Lower lobe of right lung (tissue), 2 donors: Measurements from ENCODE around the gene POU2AF2. TPM values are rescaled to one million over a fixed set of nuclear protein-coding genes. Genes with fewer than 3 reads are reported as not detected.

Experiments used
- ATAC-seq, 2 donors: fragments of 200-7000 bp; cut with Tn5 transposase; one replicate each; pipeline ENCODE4 v1.9.1; 2020 to 2022; ENCODE audit warnings: mild to moderate bottlenecking in 2 of 2, moderate library complexity in 2 of 2
- DNase-seq: peaks from one replicate; pipeline ENCODE4 v3.0.0-alpha.2; 2020
- H3K27ac ChIP-seq: fragments of 200-600 bp; one replicate; pipeline ENCODE4 v1.8.0; 2022
- H3K27me3 ChIP-seq: fragments of 200-600 bp; one replicate; pipeline ENCODE4 v1.8.0; 2022; ENCODE audit warnings: low read depth
- H3K36me3 ChIP-seq: fragments of 200-600 bp; one replicate; pipeline ENCODE4 v1.8.0; 2022; ENCODE audit warnings: mild to moderate bottlenecking
- H3K4me1 ChIP-seq: fragments of 200-600 bp; one replicate; pipeline ENCODE4 v1.8.0; 2022
- H3K4me3 ChIP-seq: fragments of 200-600 bp; one replicate; pipeline ENCODE4 v1.8.0; 2022; ENCODE audit warnings: mild to moderate bottlenecking
- H3K9me3 ChIP-seq: fragments of 200-600 bp; one replicate; pipeline ENCODE4 v1.8.0; 2022
- CTCF ChIP-seq: fragments of 200-600 bp; IDR thresholded peaks from one replicate; pipeline ENCODE4 v1.8.0; 2022; ENCODE audit warnings: antibody characterized with exemption, mild to moderate bottlenecking
- intact Hi-C: fragments of 100-400 bp; cut with DNase I; formaldehyde crosslinking; loops from one replicate; pipeline ENCODE4 v1.11.0; 2022
- total RNA-seq: library from RNA; stranded (reverse); fragmentation: NEBNext Ultra II Directional; extraction: Animal tissue kit (Norgen Biotek cat#: 25700); gene quantifications from one replicate; pipeline ENCODE4 v1.2.1, GENCODE V29; 2021
- donor health status: DM: no; HTN: yes; CAD: no; lungs with severe emphysema.

The POU2AF2 gene
- total RNA-seq, 1 donor from 2014 or later: not detected

GRCh38 chr11:111225881-111226280, 19.6 kb upstream of the POU2AF2 start:
- intact Hi-C loops: no loop called here
- no peak overlapping the region for H3K4me3 ChIP-seq
- peaks cover 2% of the 10 kb centered on the region for H3K4me1 ChIP-seq
- ATAC-seq (no peak), DNase-seq (no peak)
- TF ChIP-seq CTCF: no peak
- peaks cover 5% of the 10 kb centered on the region for H3K9me3 ChIP-seq
- no peak overlapping the region for H3K27ac ChIP-seq
- H3K27me3 ChIP-seq: no peaks in the 10 kb centered on the region
- H3K36me3 ChIP-seq: no peaks in the 10 kb centered on the region

DNA sequence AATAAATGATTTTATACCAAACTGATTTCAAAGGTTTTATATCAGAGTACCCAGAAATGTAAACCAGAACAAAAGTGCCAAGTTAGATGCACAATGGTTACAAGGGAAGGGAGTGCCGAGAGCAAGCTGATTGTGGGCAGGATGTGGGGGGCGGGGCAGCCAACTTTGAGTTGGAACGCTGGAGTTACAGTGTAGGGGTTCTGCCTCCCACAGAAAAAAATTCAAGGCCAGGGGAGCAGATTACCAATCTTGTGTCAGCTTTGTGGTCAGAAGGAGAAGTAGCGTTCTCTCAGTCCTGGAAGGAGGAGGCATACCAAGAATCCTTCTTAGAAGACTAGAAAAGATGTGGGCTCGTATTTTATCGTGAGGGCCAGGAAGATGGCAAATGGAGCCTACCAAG, 15.9 kb upstream of the POU2AF2 start:
- no peak for ATAC-seq
- DNase-seq: no peak
- no peak for TF ChIP-seq CTCF
- Histone ChIP-seq H3K4me3 (no peak overlapping the region), H3K27me3 (no peaks in the 10 kb centered on the region), H3K27ac (no peak overlapping the region), H3K9me3 (peaks cover 5% of the 10 kb centered on the region), H3K4me1 (peaks cover 11% of the 10 kb centered on the region), H3K36me3 (no peaks in the 10 kb centered on the region)
- intact Hi-C loops: no loop called here

GRCh38 chr11:111230122-111230465, 15.4 kb upstream of the POU2AF2 start:
- no peaks in the 10 kb centered on the region for H3K27me3 ChIP-seq
- intact Hi-C loops: no loop called here
- TF ChIP-seq CTCF: no peak
- peaks cover 2% of the 10 kb centered on the region for H3K9me3 ChIP-seq
- peak overlapping the region; percentile 57 for H3K4me3 ChIP-seq
- peak overlapping the region; percentile 56 for H3K27ac ChIP-seq
- ATAC-seq (peak; percentile 31 to 46), DNase-seq (no peak)
- H3K4me1 ChIP-seq: peaks cover 11% of the 10 kb centered on the region
- no peaks in the 10 kb centered on the region for H3K36me3 ChIP-seq

- Histone ChIP-seq H3K9me3 (no peaks in the 10 kb centered on the region), H3K36me3 (no peaks in the 10 kb centered on the region), H3K27me3 (no peaks in the 10 kb centered on the region), H3K4me3 (no peak overlapping the region), H3K27ac (no peak overlapping the region), H3K4me1 (peaks cover 11% of the 10 kb centered on the region)
- no peak for TF ChIP-seq CTCF
- intact Hi-C loops: no loop called here
- peak; percentile 58 to 64 for ATAC-seq
- no peak for DNase-seq
Observed at GRCh38 chr11:111231836-111232235, 13.7 kb upstream of the POU2AF2 start.

DNA sequence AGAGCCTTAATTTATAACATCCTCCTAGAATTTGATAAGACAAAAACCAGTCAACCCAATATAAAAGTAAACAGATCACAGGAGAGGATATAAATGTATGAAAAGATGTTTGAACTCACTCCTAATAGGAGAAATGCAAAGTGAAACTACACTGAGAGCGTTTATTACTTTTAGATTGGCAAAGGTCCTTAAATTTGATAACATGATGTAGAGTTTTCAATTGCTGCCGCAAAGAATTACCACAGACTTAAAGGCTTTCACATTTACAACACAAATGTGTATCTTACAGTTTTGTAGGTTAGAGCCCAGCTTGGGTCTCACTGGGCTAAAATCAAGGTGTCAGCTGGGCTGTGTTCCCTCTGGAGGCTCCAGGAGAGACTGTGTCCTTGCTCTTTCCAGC, 9.1 kb upstream of the POU2AF2 start:
- peaks cover 4% of the 10 kb centered on the region for H3K4me1 ChIP-seq
- intact Hi-C loops: no loop called here
- H3K4me3 ChIP-seq: peak overlapping the region; percentile 3
- H3K9me3 ChIP-seq: no peaks in the 10 kb centered on the region
- no peak for DNase-seq
- no peaks in the 10 kb centered on the region for H3K36me3 ChIP-seq
- no peaks in the 10 kb centered on the region for H3K27me3 ChIP-seq
- H3K27ac ChIP-seq: no peak overlapping the region
- ATAC-seq: no peak
- no peak for TF ChIP-seq CTCF

GRCh38 chr11:111237926-111238325, 7.6 kb upstream of the POU2AF2 start:
- intact Hi-C loops: no loop called here
- no peaks in the 10 kb centered on the region for H3K9me3 ChIP-seq
- H3K27ac ChIP-seq: no peak overlapping the region
- ATAC-seq (no peak), DNase-seq (no peak)
- H3K4me1 ChIP-seq: no peaks in the 10 kb centered on the region
- no peak for TF ChIP-seq CTCF
- H3K36me3 ChIP-seq: no peaks in the 10 kb centered on the region
- H3K4me3 ChIP-seq: no peak overlapping the region
- H3K27me3 ChIP-seq: no peaks in the 10 kb centered on the region
